ENCODE data around the gene SLC24A3. TPM values are rescaled to one million over a fixed set of nuclear protein-coding genes. Genes with fewer than 3 reads are reported as not detected.

SLC24A3 gene
- total RNA-seq, 1 donor from 2014 or later, result 7.1 TPM

- no peak for DNase-seq
Observed at GRCh38 chr20:19241440-19241839, 29.0 kb downstream of the SLC24A3 start.

- DNase-seq, result no peak
Observed at GRCh38 chr20:19244291-19244690, 31.8 kb downstream of the SLC24A3 start.

GRCh38 chr20:19249106-19249879, 36.9 kb downstream of the SLC24A3 start:
- no peak for DNase-seq

- no peak for DNase-seq
Observed at GRCh38 chr20:19250346-19250745, 37.9 kb downstream of the SLC24A3 start.

GRCh38 chr20:19251506-19251905, 39.1 kb downstream of the SLC24A3 start:
- DNase-seq, result no peak

- DNase-seq, result no peak
Observed at GRCh38 chr20:19251958-19252357, 39.5 kb downstream of the SLC24A3 start.

GRCh38 chr20:19252451-19253120, 40.1 kb downstream of the SLC24A3 start:
- no peak for DNase-seq

- DNase-seq, result no peak
Observed at GRCh38 chr20:19253316-19253715, 40.9 kb downstream of the SLC24A3 start.

GRCh38 chr20:19253916-19254820, 41.7 kb downstream of the SLC24A3 start:
- DNase-seq, result peak; percentile 81

GRCh38 chr20:19254956-19255355, 42.5 kb downstream of the SLC24A3 start:
- no peak for DNase-seq

GRCh38 chr20:19256085-19256484, 43.6 kb downstream of the SLC24A3 start:
- DNase-seq, result peak; percentile 34

- DNase-seq, result no peak
Observed at GRCh38 chr20:19256906-19257595, 44.6 kb downstream of the SLC24A3 start.

GRCh38 chr20:19257865-19258264, 45.4 kb downstream of the SLC24A3 start:
- DNase-seq, result no peak

- no peak for DNase-seq
Observed at GRCh38 chr20:19259141-19259591, 46.7 kb downstream of the SLC24A3 start.

GRCh38 chr20:19260412-19261090, 48.1 kb downstream of the SLC24A3 start:
- DNase-seq, result no peak

- no peak for DNase-seq
Observed at GRCh38 chr20:19264191-19264590, 51.7 kb downstream of the SLC24A3 start.

GRCh38 chr20:19265646-19266374, 53.4 kb downstream of the SLC24A3 start:
- DNase-seq, result no peak

GRCh38 chr20:19268426-19268825, 56.0 kb downstream of the SLC24A3 start:
- DNase-seq, result no peak

- no peak for DNase-seq
Observed at GRCh38 chr20:19269737-19270340, 57.4 kb downstream of the SLC24A3 start.
